GM10248 (cell line): ENCODE data around the gene UPF1.

Experiments
- CTCF ChIA-PET: fragments of 300-600 bp; sonication (Branson Sonifier 250); formaldehyde crosslinking; extraction: SDS; loops from one replicate; lab custom pipeline; 2021; ENCODE audit warnings: antibody characterized with exemption; lab: Yijun Ruan, JAX
- POLR2A ChIA-PET: fragments of 350-650 bp; sonication (Branson Sonifier 250); formaldehyde crosslinking; extraction: SDS; loops from one replicate; lab custom pipeline; 2020; ENCODE audit warnings: antibody characterized with exemption; lab: Yijun Ruan, JAX
- DNase-seq: peaks from one replicate; pipeline ENCODE4 v3.0.0; 2012; ENCODE audit errors: extremely low spot score
- TF ChIP-seq, protein P1 (sequence below): IDR thresholded peaks from 2 replicates; pipeline ENCODE4 v1.5.1; 2012; ENCODE audit warnings: mild to moderate bottlenecking, low read depth; ENCODE audit errors: extremely low read depth, missing control alignments, control extremely low read depth

UPF1 gene

DNA sequence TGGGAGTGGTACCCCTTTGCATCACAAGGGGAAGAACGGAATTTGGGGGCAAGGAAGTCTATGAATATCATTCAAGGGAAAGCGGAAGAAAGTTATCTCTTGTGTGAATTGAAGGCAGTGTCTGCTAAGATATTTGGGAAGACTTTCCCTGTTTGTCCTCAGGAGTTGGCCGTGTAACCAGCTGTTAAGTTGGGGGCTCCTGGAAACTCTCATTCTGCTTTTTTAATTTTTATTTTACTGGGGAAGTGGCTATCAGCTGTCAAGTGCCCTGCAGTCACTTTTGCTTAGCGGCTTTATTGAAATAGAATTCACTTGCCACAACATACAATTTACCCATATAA lies 2.9 kb downstream of the UPF1 start:
- POLR2A ChIA-PET: no interaction called here
- CTCF ChIA-PET: interaction anchor here (12.3 kb wide), 1 partner anchor 11 kb away, joined by 158 read pairs; no protein-coding TSS in a partner anchor
- TF ChIP-seq, protein P1, sequence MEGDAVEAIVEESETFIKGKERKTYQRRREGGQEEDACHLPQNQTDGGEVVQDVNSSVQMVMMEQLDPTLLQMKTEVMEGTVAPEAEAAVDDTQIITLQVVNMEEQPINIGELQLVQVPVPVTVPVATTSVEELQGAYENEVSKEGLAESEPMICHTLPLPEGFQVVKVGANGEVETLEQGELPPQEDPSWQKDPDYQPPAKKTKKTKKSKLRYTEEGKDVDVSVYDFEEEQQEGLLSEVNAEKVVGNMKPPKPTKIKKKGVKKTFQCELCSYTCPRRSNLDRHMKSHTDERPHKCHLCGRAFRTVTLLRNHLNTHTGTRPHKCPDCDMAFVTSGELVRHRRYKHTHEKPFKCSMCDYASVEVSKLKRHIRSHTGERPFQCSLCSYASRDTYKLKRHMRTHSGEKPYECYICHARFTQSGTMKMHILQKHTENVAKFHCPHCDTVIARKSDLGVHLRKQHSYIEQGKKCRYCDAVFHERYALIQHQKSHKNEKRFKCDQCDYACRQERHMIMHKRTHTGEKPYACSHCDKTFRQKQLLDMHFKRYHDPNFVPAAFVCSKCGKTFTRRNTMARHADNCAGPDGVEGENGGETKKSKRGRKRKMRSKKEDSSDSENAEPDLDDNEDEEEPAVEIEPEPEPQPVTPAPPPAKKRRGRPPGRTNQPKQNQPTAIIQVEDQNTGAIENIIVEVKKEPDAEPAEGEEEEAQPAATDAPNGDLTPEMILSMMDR: no peak
- no peak for DNase-seq

DNA sequence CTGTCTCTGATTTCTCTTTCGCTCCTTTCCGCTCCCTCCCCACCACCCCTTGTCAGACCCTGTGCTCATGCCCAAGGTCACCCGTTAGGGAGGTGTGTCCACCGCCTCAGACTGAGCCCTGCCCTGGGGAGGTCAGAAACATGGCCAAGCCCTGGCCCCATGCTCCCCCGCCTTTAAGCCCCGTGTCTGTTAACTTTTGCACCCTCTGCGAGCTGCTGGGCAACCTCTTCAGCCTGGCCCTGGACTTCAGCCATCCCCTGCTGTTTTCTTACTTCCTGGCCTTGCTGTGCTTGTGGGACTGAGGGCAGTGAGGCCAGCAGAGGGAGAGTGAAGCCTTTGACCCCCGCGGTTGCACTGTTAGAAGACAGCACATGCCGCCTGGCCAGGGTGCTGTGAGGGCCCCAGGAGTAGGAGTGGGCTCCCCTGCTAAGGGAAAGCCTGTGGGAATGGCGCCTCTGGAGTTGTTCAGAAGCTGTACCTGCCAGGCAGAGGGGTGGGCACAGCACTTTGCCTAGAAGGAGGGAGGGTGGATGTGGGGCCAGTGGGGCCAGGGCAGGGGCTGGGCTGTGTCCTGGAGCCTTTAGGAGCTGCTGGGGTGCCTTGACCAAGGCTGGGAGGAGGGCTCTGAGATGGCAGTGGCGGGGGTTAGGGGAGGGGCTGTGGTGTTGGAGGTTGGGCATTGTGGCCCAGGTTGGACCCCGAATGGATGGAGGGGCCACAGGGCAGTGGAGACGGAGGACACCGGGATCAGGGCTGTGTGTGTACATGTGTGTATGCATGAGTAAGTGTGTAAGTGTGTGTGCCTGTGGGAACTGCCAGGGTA lies 7.9 kb downstream of the UPF1 start:
- DNase-seq: no peak
- TF ChIP-seq, protein P1: no peak
- ChIA-PET POLR2A (no interaction called here), CTCF (interaction anchor here (0.9 to 12.6 kb wide), 4 partner anchors 6 to 68 kb away, joined by 3 to 158 read pairs (median 80); partner anchors contain the start of gene UPF1)

DNA sequence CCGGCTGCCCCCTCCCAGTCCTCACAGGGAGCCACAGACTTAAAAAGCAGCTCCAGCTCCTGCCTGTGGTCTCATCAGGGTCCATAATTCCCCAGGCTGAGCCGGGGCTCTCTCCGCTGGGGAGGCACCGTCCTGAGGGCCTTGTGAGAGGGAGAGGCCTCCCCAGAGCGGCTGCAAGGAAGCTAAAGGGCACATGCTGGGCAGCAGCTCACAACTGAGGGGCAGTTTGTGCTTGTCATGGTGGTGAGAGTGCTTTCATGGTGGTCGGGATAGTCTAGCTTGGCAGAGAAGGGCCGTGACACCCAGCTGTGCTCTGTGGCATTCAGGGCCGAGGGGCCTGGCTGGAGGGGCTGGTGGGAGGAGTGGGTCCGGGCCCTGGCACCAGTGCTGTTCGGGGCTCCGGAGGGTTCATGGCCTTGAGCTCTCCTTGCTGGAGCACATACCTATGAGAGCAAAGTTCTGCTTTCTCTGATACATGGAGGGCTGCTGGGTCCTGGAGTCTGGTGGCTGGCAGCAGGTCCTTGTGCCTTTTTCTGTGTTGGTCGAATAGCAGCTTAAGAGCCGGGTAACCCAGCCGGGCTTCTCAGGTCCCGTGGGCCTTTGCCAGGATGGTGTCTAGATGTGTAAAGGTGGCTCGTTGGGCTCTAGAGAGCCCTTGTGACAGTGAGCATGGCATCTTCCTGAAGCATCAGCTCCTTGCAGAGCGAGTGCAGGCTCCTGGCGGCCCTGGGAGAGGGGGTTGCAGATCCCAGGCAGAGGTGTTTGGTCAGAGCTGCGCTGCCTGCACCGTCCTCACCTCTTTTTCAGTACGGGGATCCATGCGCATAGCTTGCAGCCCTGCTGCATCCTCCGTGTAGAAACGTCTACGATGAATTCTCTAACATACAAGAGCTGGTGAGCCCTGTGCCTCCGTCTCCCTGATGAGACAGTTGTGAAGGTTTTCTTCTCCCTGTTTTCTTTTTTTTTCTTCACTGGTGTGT lies 8.8 kb downstream of the UPF1 start:
- POLR2A ChIA-PET: interaction anchor here (0.5 kb wide), 1 partner anchor 282 kb away, joined by 3 read pairs; no protein-coding TSS in a partner anchor

DNA sequence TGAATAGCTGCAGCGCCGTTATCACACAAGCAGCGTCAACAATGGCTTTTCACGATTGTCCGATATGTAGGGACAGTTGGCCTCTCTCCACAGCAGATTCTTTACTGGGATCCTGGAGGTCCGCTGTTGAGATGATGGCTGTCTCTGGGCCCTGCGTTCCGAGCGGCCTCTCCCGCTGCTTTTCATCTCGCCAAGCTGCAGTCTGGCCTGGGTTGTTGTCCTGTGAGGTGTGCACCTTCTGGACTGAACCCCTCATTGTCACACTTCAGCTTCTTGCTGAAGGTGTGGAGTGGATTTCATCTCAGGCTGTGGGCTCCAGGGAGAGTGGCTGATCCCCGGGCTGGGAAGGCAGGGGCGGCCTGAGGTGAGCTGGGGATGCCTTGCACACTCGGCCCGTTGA lies 9.6 kb downstream of the UPF1 start:
- ChIA-PET POLR2A (interaction anchor here (0.5 kb wide), 1 partner anchor 283 kb away, joined by 3 read pairs; no protein-coding TSS in a partner anchor), CTCF (interaction anchor here (1.4 to 12.6 kb wide), 2 partner anchors 8 kb away, joined by 3 to 158 read pairs; partner anchors contain the start of gene UPF1)
- no peak for DNase-seq
- TF ChIP-seq, protein P1: no peak

More for the DNA sequence above, 8.8 kb downstream of the UPF1 start:
- CTCF ChIA-PET: interaction anchor here (0.9 to 12.6 kb wide), 3 partner anchors 7 to 69 kb away, joined by 3 to 158 read pairs (median 3); partner anchors contain the start of gene UPF1
- DNase-seq: no peak
- TF ChIP-seq, protein P1: no peak

DNA sequence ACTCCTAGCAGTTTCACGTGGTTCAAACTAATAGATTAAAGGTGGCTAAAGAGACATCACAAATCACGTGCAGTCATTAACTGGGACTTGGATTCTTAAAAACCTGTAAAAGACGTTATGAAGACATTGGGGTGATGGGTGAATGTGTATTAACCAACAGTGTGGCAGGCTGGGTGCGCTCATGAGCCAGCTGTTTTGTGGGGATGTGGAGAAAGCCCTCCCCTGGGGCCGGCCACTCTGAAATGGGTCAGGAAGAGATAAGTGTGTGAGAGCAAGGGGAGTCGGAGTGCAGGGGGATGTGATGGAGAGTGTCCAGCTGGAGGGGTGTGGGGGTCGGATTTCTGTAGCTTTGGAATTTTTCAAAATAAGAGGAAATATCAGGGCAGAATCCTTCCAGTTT lies 10.4 kb downstream of the UPF1 start:
- CTCF ChIA-PET: interaction anchor here (0.9 to 12.6 kb wide), 2 partner anchors 9 to 14 kb away, joined by 3 to 158 read pairs; partner anchors contain the start of gene UPF1
- DNase-seq: no peak
- TF ChIP-seq, protein P1: no peak
- POLR2A ChIA-PET: no interaction called here

DNA sequence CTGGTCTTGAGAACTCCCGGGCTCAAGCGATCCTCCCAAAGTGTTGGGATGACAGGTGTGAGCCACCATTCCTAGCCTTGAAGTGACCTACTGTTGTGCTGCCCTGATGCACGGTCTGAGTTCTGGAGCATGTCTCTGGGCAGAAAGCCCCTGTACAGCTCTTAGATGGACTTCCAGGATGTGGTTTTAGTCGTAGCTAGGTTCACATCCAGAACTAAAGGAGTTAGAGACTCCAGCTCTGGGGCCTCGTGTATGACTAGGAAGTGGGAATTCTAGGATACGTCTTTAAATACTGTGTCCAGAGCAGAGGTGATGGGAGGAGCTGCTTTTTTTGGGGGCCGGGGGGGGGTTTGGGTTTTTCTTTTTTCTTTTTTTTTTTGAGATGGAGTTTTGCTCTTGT lies 12.2 kb downstream of the UPF1 start:
- CTCF ChIA-PET: interaction anchor here (0.9 to 12.6 kb wide), 3 partner anchors 11 to 250 kb away, joined by 3 to 158 read pairs (median 4); partner anchors contain the start of gene UPF1
- no peak for DNase-seq
- POLR2A ChIA-PET: interaction anchor here (0.5 to 1.0 kb wide), 4 partner anchors 11 to 318 kb away, joined by 3 to 6 read pairs (median 4); no protein-coding TSS in a partner anchor
- TF ChIP-seq, protein P1: no peak
